Gastroesophageal sphincter (tissue), 3 donors: Measurements from ENCODE around the gene WWC1.

ENCODE experiments used
- POLR2A ChIP-seq, 2 donors: fragments of 450-650 bp; IDR thresholded peaks; one replicate each; pipeline ENCODE4 v1.6.1; 2017; ENCODE audit warnings: antibody characterized with exemption in 2 of 2, mild to moderate bottlenecking in 2 of 2, moderate library complexity in 1 of 2
- POLR2AphosphoS5 ChIP-seq: sonication (generic); formaldehyde crosslinking; IDR thresholded peaks from one replicate; pipeline ENCODE4 v1.6.1; 2017; ENCODE audit warnings: antibody characterized with exemption
- TF ChIP-seq, protein P1 (sequence below), 4 experiments: fragments of 200-600 bp in 2 of 4; fragments of 450-650 bp in 2 of 4; sonication (generic) in 1 of 4; IDR thresholded peaks; one replicate each; pipeline ENCODE4 v1.5.1; 2017 to 2019; ENCODE audit warnings: antibody characterized with exemption in 4 of 4, mild to moderate bottlenecking in 2 of 4, moderate library complexity in 2 of 4

DNA sequence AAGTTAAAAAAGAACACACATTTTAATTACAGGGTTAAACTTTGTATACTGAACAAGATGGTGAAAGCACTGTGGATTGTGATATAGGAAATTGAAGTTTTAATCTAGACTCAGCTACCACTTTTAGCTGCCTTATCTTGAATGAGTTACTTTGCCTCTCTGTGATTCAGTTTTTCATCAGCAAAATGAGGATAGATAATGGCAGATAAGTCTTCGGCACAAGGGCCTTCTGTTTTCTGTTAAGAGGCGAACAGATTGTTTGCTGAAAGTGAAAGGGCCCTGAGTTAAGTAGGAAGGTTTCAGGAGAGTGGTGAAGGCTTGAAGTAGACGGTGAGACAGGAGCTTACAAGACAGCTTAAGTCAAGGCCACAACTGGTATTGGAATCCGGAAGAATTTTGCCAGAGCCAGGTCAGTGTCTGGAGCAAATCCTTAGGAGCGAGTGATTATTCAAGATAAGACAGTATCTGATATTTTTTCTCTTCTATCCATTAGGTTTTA is 202.7 kb downstream of the WWC1 start:
- TF ChIP-seq, protein P1, sequence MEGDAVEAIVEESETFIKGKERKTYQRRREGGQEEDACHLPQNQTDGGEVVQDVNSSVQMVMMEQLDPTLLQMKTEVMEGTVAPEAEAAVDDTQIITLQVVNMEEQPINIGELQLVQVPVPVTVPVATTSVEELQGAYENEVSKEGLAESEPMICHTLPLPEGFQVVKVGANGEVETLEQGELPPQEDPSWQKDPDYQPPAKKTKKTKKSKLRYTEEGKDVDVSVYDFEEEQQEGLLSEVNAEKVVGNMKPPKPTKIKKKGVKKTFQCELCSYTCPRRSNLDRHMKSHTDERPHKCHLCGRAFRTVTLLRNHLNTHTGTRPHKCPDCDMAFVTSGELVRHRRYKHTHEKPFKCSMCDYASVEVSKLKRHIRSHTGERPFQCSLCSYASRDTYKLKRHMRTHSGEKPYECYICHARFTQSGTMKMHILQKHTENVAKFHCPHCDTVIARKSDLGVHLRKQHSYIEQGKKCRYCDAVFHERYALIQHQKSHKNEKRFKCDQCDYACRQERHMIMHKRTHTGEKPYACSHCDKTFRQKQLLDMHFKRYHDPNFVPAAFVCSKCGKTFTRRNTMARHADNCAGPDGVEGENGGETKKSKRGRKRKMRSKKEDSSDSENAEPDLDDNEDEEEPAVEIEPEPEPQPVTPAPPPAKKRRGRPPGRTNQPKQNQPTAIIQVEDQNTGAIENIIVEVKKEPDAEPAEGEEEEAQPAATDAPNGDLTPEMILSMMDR (IDR thresholded peaks at IDR 0.05) = no peak
- TF ChIP-seq POLR2AphosphoS5 = no peak
- no peak for TF ChIP-seq POLR2A (IDR thresholded peaks at IDR 0.05)
